Measurements from ENCODE around the gene STX2. TPM values are rescaled to one million over a fixed set of nuclear protein-coding genes. Genes with fewer than 3 reads are reported as not detected.
"Not testable (repeated sequence)": the region's sequence is repeated elsewhere in the genome, so short reads cannot be mapped to it uniquely, and the experiment has no call there.

Gene STX2
- total and polyA plus RNA-seq, 3 donors from 2014 or later: 27.3 to 39.5 (median 33.5) TPM

GRCh38 chr12:130754234-130754901 lies 84.7 kb downstream of the STX2 start:
- DNase-seq: no peak
- no peaks in the 10 kb centered on the region for H3K4me1 ChIP-seq
- no peak overlapping the region for H3K27ac ChIP-seq
- no peaks in the 10 kb centered on the region for H3K9me3 ChIP-seq
- intact Hi-C loops (cut with DNase I; ENCODE audit: low total_unique reads): no loop called here
- no peaks in the 10 kb centered on the region for H3K27me3 ChIP-seq
- WGBS, 2 donors: 93 to 94% methylated on average over 3 of the region's 3 CpGs
- TF ChIP-seq POLR2A (IDR thresholded peaks at IDR 0.05) (no peak), CTCF (IDR thresholded peaks at IDR 0.05) (no peak)
- H3K36me3 ChIP-seq (ENCODE audit: low read depth, missing control alignments): no peaks in the 10 kb centered on the region
- no peak overlapping the region for H3K4me3 ChIP-seq

- no peak for TF ChIP-seq POLR2A (IDR thresholded peaks at IDR 0.05)
- TF ChIP-seq CTCF (IDR thresholded peaks at IDR 0.05): no peak
- no peak overlapping the region for H3K4me3 ChIP-seq
- no peaks in the 10 kb centered on the region for H3K9me3 ChIP-seq
- H3K27ac ChIP-seq: no peak overlapping the region
- no peak for DNase-seq
- intact Hi-C loops (cut with DNase I; ENCODE audit: low total_unique reads): no loop called here
- no peaks in the 10 kb centered on the region for H3K27me3 ChIP-seq
- no peaks in the 10 kb centered on the region for H3K36me3 ChIP-seq (ENCODE audit: low read depth, missing control alignments)
- no peaks in the 10 kb centered on the region for H3K4me1 ChIP-seq
- WGBS, 2 donors: 73 to 74% methylated on average over 17 to 20 of the region's 20 CpGs
Observed at GRCh38 chr12:130752692-130753230, 86.3 kb downstream of the STX2 start.

GRCh38 chr12:130752037-130752436 lies 87.0 kb downstream of the STX2 start:
- H3K9me3 ChIP-seq; H3K36me3 ChIP-seq (ENCODE audit: low read depth, missing control alignments); DNase-seq; H3K4me1 ChIP-seq; intact Hi-C loops (cut with DNase I; ENCODE audit: low total_unique reads); H3K27me3 ChIP-seq; H3K4me3 ChIP-seq; H3K27ac ChIP-seq: not testable (repeated sequence)
- 81% methylated on average over 10 to 11 of the region's 11 CpGs for WGBS, 2 donors

GRCh38 chr12:130748786-130749185 lies 90.3 kb downstream of the STX2 start:
- Histone ChIP-seq H3K4me3 (no peak overlapping the region), H3K27me3 (no peaks in the 10 kb centered on the region), H3K4me1 (no peaks in the 10 kb centered on the region), H3K27ac (no peak overlapping the region), H3K9me3 (no peaks in the 10 kb centered on the region), H3K36me3 (ENCODE audit: low read depth, missing control alignments) (no peaks in the 10 kb centered on the region)
- no peak for DNase-seq
- intact Hi-C loops (cut with DNase I; ENCODE audit: low total_unique reads): no loop called here
- WGBS, 2 donors: 67 to 69% methylated on average over 10 of the region's 10 CpGs
- TF ChIP-seq POLR2A (IDR thresholded peaks at IDR 0.05) (no peak), CTCF (IDR thresholded peaks at IDR 0.05) (no peak)

GRCh38 chr12:130747867-130748740 lies 90.9 kb downstream of the STX2 start:
- H3K4me3 ChIP-seq: no peak overlapping the region
- H3K9me3 ChIP-seq: no peaks in the 10 kb centered on the region
- 22 to 24% methylated on average over 13 of the region's 13 CpGs for WGBS, 2 donors
- intact Hi-C loops (cut with DNase I; ENCODE audit: low total_unique reads): no loop called here
- no peaks in the 10 kb centered on the region for H3K36me3 ChIP-seq (ENCODE audit: low read depth, missing control alignments)
- DNase-seq: peak; percentile 91
- TF ChIP-seq CTCF (IDR thresholded peaks at IDR 0.05) (peak; percentile 59 to 82 (median 74)), POLR2A (IDR thresholded peaks at IDR 0.05) (no peak)
- no peaks in the 10 kb centered on the region for H3K4me1 ChIP-seq
- H3K27me3 ChIP-seq: no peaks in the 10 kb centered on the region
- no peak overlapping the region for H3K27ac ChIP-seq

All from testis (tissue), 3 donors.